Keratinocyte (primary cell): Measurements from ENCODE around the gene SLC5A3. TPM values are rescaled to one million over a fixed set of nuclear protein-coding genes. Genes with fewer than 3 reads are reported as not detected.

Experiments used
- DNase-seq: peaks from one replicate; pipeline ENCODE4 v3.0.0-alpha.2; 2011; ENCODE audit warnings: low read depth, missing footprints, low spot score
- FAIRE-seq: peaks from 2 replicates; lab custom pipeline; 2011; peaks lifted over from hg19 to GRCh38; lab: Jason Lieb, UNC
- H2AFZ ChIP-seq: 2 replicates; pipeline ENCODE4 v1.6.0; 2012; ENCODE audit warnings: low read length, control low read depth, inconsistent platforms; ENCODE audit not compliant: control insufficient read depth
- H3K27ac ChIP-seq: 2 replicates; pipeline ENCODE4 v1.5.1; 2011; ENCODE audit warnings: low read length; ENCODE audit not compliant: control insufficient read depth, insufficient read depth
- H3K27me3 ChIP-seq: 3 replicates; pipeline ENCODE4 v1.6.0; 2011; ENCODE audit warnings: low read length; ENCODE audit not compliant: control insufficient read depth, insufficient read depth; ENCODE audit errors: extremely low read depth
- H3K36me3 ChIP-seq, 2 experiments: 2 replicates in 1 of 2; 3 replicates in 1 of 2; pipeline ENCODE4 v1.5.1; 2011; ENCODE audit warnings: low read length in 2 of 2, mild to moderate bottlenecking in 1 of 2; ENCODE audit not compliant: control insufficient read depth in 2 of 2, insufficient read depth in 2 of 2; ENCODE audit errors: extremely low read depth in 1 of 2
- H3K4me1 ChIP-seq: 3 replicates; pipeline ENCODE4 v1.5.1; 2011; ENCODE audit warnings: low read length; ENCODE audit not compliant: control insufficient read depth, insufficient read depth; ENCODE audit errors: extremely low read depth
- H3K4me2 ChIP-seq: 3 replicates; pipeline ENCODE4 v1.6.0; 2011; ENCODE audit warnings: low read depth, low read length; ENCODE audit not compliant: control insufficient read depth, insufficient read depth; ENCODE audit errors: extremely low read depth
- H3K4me3 ChIP-seq, 3 experiments: fragments of 200-600 bp in 1 of 3; sonication (generic) in 1 of 3; 2 replicates in 2 of 3; 3 replicates in 1 of 3; pipeline ENCODE4 v1.5.1; 2011 to 2016; ENCODE audit warnings: low read length in 3 of 3, mild to moderate bottlenecking in 3 of 3, control low read depth in 2 of 3, inconsistent platforms in 1 of 3, low read depth in 1 of 3, mixed read lengths in 1 of 3, mixed run types in 1 of 3, moderate library complexity in 1 of 3; ENCODE audit not compliant: control insufficient read depth in 2 of 3, insufficient read depth in 2 of 3; ENCODE audit errors: extremely low read depth in 1 of 3
- H3K79me2 ChIP-seq: 2 replicates; pipeline ENCODE4 v1.6.0; 2012; ENCODE audit warnings: low read length; ENCODE audit not compliant: control insufficient read depth, insufficient read depth
- H3K9ac ChIP-seq: 3 replicates; pipeline ENCODE4 v1.6.0; 2011; ENCODE audit warnings: low read length; ENCODE audit not compliant: control insufficient read depth, insufficient read depth; ENCODE audit errors: extremely low read depth
- H3K9me1 ChIP-seq: 3 replicates; pipeline ENCODE4 v1.6.0; 2011; ENCODE audit warnings: low read length; ENCODE audit not compliant: control insufficient read depth, insufficient read depth; ENCODE audit errors: extremely low read depth
- H3K9me3 ChIP-seq: 2 replicates; pipeline ENCODE4 v1.5.1; 2012; ENCODE audit warnings: low read depth, low read length; ENCODE audit not compliant: control insufficient read depth
- H4K20me1 ChIP-seq: 3 replicates; pipeline ENCODE4 v1.6.0; 2011; ENCODE audit warnings: low read length; ENCODE audit not compliant: control insufficient read depth, insufficient read depth; ENCODE audit errors: extremely low read depth
- EZH2 ChIP-seq: IDR thresholded peaks from one replicate; pipeline ENCODE4 v1.6.1; 2012; ENCODE audit warnings: inconsistent platforms, mild to moderate bottlenecking, low read length, moderate library complexity
- dilution Hi-C: fragments of 300-500 bp; cut with MboI; formaldehyde crosslinking; loops from one replicate; pipeline ENCODE4 v1.7.0; 2020; ENCODE audit warnings: low sequenced_read_pairs; ENCODE audit not compliant: extremely low pct_ligation_motif_present
- polyA plus RNA-seq, 5 experiments: library from polyadenylated mRNA; depleted of rRNA in 3 of 5; stranded (reverse) in 3 of 5; stranded (forward) in 1 of 5; unstranded in 1 of 5; fragments of >200 nt; gene quantifications; 1 replicate in 1 of 5; 2 replicates in 3 of 5; 3 replicates in 1 of 5; pipeline versions ENCODE4 v1.2.1 to v1.2.3, GENCODE V29; 2011 to 2012; ENCODE audit warnings: missing spikeins in 2 of 5, low read depth in 1 of 5, low replicate concordance in 1 of 5
- TF ChIP-seq, protein P1 (sequence below), 3 experiments: IDR thresholded peaks in 1 of 3; conservative IDR thresholded peaks in 1 of 3; optimal IDR thresholded peaks in 1 of 3; 2 replicates in 2 of 3; 3 replicates in 1 of 3; pipeline versions ENCODE3 to v1.5.1; 2011; ENCODE audit warnings: low read length in 3 of 3, mild to moderate bottlenecking in 3 of 3, moderate library complexity in 2 of 3, control low read depth in 1 of 3, inconsistent platforms in 1 of 3; ENCODE audit not compliant: insufficient read depth in 2 of 3; ENCODE audit errors: extremely low read depth in 1 of 3

Gene SLC5A3
- polyA plus RNA-seq, 1 donor (not counting 4 experiments of a cell fraction or from before 2014, with no cell fraction given) = 5.9 TPM

DNA sequence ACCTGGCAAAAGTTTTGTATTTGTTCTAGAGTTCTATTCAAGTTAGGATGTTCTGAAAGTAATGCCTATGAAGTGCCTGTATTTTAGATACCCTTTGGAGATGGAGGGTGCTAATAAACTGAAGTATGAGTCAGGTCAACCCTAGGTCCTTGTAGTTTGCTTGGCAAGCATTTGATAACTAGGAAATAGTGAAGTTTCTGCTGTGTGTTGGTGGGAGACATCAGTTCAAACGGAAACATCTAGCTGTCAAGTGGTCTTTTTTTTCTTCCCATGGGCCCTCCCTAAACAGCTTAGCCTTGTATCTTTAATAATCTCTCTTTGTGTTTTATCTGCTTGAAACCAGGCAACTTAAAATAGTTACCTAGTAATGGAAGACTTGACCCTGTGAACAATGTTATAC lies 4.5 kb downstream of the SLC5A3 start:
- Histone ChIP-seq H3K9me1 (no peaks in the 10 kb centered on the region), H3K27ac (no peak overlapping the region), H3K4me2 (no peak overlapping the region), H3K4me3 (no peak overlapping the region), H4K20me1 (peaks cover 6% of the 10 kb centered on the region), H3K4me1 (peaks cover 28% of the 10 kb centered on the region), H2AFZ (no peak overlapping the region), H3K36me3 (peaks cover 6 to 8% of the 10 kb centered on the region in 2 experiments), H3K27me3 (no peaks in the 10 kb centered on the region), H3K9ac (no peak overlapping the region), H3K9me3 (no peaks in the 10 kb centered on the region), H3K79me2 (peaks cover 56% of the 10 kb centered on the region)
- FAIRE-seq (no peak), DNase-seq (no peak)
- dilution Hi-C loops = no loop called here
- no peak for TF ChIP-seq EZH2
- TF ChIP-seq, protein P1, sequence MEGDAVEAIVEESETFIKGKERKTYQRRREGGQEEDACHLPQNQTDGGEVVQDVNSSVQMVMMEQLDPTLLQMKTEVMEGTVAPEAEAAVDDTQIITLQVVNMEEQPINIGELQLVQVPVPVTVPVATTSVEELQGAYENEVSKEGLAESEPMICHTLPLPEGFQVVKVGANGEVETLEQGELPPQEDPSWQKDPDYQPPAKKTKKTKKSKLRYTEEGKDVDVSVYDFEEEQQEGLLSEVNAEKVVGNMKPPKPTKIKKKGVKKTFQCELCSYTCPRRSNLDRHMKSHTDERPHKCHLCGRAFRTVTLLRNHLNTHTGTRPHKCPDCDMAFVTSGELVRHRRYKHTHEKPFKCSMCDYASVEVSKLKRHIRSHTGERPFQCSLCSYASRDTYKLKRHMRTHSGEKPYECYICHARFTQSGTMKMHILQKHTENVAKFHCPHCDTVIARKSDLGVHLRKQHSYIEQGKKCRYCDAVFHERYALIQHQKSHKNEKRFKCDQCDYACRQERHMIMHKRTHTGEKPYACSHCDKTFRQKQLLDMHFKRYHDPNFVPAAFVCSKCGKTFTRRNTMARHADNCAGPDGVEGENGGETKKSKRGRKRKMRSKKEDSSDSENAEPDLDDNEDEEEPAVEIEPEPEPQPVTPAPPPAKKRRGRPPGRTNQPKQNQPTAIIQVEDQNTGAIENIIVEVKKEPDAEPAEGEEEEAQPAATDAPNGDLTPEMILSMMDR (optimal IDR thresholded peaks at IDR 0.05 in 1 of 3, IDR thresholded peaks at IDR 0.05 in 1 of 3, conservative IDR thresholded peaks at IDR 0.05 in 1 of 3; ENCODE audit: extremely low read depth in 1 of 3, insufficient read depth in 2 of 3, low read length in 3 of 3) = no peak

DNA sequence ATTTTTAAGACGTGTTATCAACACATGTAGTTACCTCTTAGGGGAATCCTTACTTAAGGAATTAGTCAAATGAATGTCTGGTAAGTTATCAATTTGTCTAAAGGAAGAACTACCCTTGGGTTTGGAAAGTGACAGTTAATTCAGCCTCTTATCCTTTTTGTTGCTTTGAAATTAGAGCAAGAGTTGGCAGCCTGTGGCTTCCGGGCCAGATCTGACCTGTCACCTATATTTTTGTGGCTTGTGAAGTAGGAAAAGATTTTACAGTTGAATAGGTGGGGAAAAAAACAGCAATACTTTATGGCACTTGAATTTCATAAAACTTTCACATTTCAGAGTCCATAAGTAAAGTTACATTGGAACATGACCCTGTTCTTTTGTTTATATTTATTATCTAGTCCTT lies 5.5 kb downstream of the SLC5A3 start:
- DNase-seq (no peak), FAIRE-seq (no peak)
- Histone ChIP-seq H3K27me3 (no peaks in the 10 kb centered on the region), H3K4me2 (no peak overlapping the region), H3K79me2 (peaks cover 65% of the 10 kb centered on the region), H3K27ac (no peak overlapping the region), H2AFZ (no peak overlapping the region), H3K4me3 (no peak overlapping the region), H3K9me3 (no peaks in the 10 kb centered on the region), H3K36me3 (peaks cover 6 to 8% of the 10 kb centered on the region in 2 experiments), H3K9ac (no peak overlapping the region), H3K9me1 (no peaks in the 10 kb centered on the region), H3K4me1 (peaks cover 28% of the 10 kb centered on the region), H4K20me1 (peaks cover 6% of the 10 kb centered on the region)
- dilution Hi-C loops = no loop called here
- TF ChIP-seq, protein P1 (optimal IDR thresholded peaks at IDR 0.05 in 1 of 3, IDR thresholded peaks at IDR 0.05 in 1 of 3, conservative IDR thresholded peaks at IDR 0.05 in 1 of 3; ENCODE audit: extremely low read depth in 1 of 3, insufficient read depth in 2 of 3, low read length in 3 of 3) = no peak
- no peak for TF ChIP-seq EZH2
